ENCODE data around the gene RRAS2. TPM values are rescaled to one million over a fixed set of nuclear protein-coding genes. Genes with fewer than 3 reads are reported as not detected.
A peak's percentile ranks its signal among the peaks of the same experiment; 100 is the strongest.

RRAS2 gene
- total and polyA plus RNA-seq, 10 of the 15 experiments (the other 5 are each of a cell fraction or from before 2014, with no cell fraction given) = 26.9 to 72.4 (median 45.4) TPM

DNA sequence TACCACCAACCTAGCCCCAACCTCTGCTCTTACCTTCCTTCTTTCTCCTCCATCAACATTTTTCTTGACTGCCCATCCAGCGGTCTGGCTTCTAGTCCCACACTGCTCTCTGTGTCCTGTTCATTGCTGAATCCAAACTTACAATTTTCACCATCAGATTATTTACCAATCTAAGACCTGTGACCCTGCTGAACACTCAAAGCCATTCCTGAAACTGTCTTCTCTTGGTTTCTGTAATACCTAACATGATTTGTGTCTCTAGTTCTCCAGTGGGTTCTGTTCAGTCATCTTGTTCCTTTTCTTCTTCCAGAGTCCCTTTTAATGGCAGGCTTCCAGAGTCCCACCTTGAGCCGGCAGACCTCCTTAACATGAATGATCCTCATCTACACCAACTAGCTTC, 24.1 kb downstream of the RRAS2 start:
- no peak overlapping the region for H2AFZ ChIP-seq (ENCODE audit: control insufficient read depth, low read depth, low read length)
- peaks cover 95% of the 10 kb centered on the region for H3K79me2 ChIP-seq (ENCODE audit: control insufficient read depth, insufficient read depth, low read length)
- DNase-seq (ENCODE audit: low read depth, low spot score) (no peak), FAIRE-seq (peak; percentile 65), ATAC-seq (peak; percentile 32)
- H3K36me3 ChIP-seq (ENCODE audit: control insufficient read depth in 2 of 2, insufficient read depth in 2 of 2, low read length in 1 of 2) = no peaks in the 10 kb centered on the region
- TSS peak; percentile 36 for BruUV-seq (replicated peaks)
- peak overlapping the region; percentile 51 for H3K4me3 ChIP-seq
- intact Hi-C loops (cut with micrococcal nuclease; ENCODE audit: unreplicated experiment) = no loop called here
- H3K27ac ChIP-seq (ENCODE audit: control insufficient read depth, insufficient read depth) = peak overlapping the region; percentile 64
- in situ Hi-C loops (cut with MboI) = no loop called here
- H3K9ac ChIP-seq (ENCODE audit: control insufficient read depth, insufficient read depth, low read length) = no peak overlapping the region
- H3K27me3 ChIP-seq (replicated peaks in 1 of 2; ENCODE audit: control insufficient read depth in 2 of 2, insufficient read depth in 2 of 2, low read length in 1 of 2) = no peaks in the 10 kb centered on the region
- WGBS (ENCODE audit: insufficient coverage, insufficient replicate concordance, low lambda C conversion rate, missing lambda C conversion rate) = 33% methylated on average over 2 of the region's 2 CpGs
- ChIA-PET CTCF (interaction anchor here (0.6 to 2.5 kb wide), 5 partner anchors 11 to 981 kb away, joined by 3 to 10 read pairs (median 7); no protein-coding TSS in a partner anchor), POLR2A (interaction anchor here (1.2 kb wide), 1 partner anchor 17 kb away, joined by 4 read pairs; no protein-coding TSS in a partner anchor), SMC1A (ENCODE audit: uncharacterized antibody, unreplicated experiment) (interaction anchor here (0.9 to 4.4 kb wide), 7 partner anchors 10 to 32 kb away, joined by 4 to 43 read pairs (median 8); no protein-coding TSS in a partner anchor), RAD21 (ENCODE audit: unreplicated experiment) (interaction anchor here (1.7 to 2.6 kb wide), 2 partner anchors 10 to 18 kb away, joined by 5 to 6 read pairs; no protein-coding TSS in a partner anchor)
- H3K9me3 ChIP-seq (replicated peaks; ENCODE audit: control insufficient read depth, insufficient read depth, low read length) = peaks cover 20% of the 10 kb centered on the region
- no peak for TF ChIP-seq EED (IDR thresholded peaks at IDR 0.05; ENCODE audit: low read depth)
- TF ChIP-seq, protein P1, sequence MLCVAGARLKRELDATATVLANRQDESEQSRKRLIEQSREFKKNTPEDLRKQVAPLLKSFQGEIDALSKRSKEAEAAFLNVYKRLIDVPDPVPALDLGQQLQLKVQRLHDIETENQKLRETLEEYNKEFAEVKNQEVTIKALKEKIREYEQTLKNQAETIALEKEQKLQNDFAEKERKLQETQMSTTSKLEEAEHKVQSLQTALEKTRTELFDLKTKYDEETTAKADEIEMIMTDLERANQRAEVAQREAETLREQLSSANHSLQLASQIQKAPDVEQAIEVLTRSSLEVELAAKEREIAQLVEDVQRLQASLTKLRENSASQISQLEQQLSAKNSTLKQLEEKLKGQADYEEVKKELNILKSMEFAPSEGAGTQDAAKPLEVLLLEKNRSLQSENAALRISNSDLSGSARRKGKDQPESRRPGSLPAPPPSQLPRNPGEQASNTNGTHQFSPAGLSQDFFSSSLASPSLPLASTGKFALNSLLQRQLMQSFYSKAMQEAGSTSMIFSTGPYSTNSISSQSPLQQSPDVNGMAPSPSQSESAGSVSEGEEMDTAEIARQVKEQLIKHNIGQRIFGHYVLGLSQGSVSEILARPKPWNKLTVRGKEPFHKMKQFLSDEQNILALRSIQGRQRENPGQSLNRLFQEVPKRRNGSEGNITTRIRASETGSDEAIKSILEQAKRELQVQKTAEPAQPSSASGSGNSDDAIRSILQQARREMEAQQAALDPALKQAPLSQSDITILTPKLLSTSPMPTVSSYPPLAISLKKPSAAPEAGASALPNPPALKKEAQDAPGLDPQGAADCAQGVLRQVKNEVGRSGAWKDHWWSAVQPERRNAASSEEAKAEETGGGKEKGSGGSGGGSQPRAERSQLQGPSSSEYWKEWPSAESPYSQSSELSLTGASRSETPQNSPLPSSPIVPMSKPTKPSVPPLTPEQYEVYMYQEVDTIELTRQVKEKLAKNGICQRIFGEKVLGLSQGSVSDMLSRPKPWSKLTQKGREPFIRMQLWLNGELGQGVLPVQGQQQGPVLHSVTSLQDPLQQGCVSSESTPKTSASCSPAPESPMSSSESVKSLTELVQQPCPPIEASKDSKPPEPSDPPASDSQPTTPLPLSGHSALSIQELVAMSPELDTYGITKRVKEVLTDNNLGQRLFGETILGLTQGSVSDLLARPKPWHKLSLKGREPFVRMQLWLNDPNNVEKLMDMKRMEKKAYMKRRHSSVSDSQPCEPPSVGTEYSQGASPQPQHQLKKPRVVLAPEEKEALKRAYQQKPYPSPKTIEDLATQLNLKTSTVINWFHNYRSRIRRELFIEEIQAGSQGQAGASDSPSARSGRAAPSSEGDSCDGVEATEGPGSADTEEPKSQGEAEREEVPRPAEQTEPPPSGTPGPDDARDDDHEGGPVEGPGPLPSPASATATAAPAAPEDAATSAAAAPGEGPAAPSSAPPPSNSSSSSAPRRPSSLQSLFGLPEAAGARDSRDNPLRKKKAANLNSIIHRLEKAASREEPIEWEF (IDR thresholded peaks at IDR 0.05; ENCODE audit: insufficient replicate concordance, low read depth, low read length) = no peak
- TF ChIP-seq, protein P2, sequence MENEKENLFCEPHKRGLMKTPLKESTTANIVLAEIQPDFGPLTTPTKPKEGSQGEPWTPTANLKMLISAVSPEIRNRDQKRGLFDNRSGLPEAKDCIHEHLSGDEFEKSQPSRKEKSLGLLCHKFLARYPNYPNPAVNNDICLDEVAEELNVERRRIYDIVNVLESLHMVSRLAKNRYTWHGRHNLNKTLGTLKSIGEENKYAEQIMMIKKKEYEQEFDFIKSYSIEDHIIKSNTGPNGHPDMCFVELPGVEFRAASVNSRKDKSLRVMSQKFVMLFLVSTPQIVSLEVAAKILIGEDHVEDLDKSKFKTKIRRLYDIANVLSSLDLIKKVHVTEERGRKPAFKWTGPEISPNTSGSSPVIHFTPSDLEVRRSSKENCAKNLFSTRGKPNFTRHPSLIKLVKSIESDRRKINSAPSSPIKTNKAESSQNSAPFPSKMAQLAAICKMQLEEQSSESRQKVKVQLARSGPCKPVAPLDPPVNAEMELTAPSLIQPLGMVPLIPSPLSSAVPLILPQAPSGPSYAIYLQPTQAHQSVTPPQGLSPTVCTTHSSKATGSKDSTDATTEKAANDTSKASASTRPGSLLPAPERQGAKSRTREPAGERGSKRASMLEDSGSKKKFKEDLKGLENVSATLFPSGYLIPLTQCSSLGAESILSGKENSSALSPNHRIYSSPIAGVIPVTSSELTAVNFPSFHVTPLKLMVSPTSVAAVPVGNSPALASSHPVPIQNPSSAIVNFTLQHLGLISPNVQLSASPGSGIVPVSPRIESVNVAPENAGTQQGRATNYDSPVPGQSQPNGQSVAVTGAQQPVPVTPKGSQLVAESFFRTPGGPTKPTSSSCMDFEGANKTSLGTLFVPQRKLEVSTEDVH (IDR thresholded peaks at IDR 0.05; ENCODE audit: low read depth, partially characterized antibody) = no peak
- no peak for TF ChIP-seq SUPT20H (IDR thresholded peaks at IDR 0.05; ENCODE audit: borderline replicate concordance, control insufficient read depth, low read depth, low read length)
- TF ChIP-seq YBX1 (IDR thresholded peaks at IDR 0.05) = no peak
- no peak for TF ChIP-seq RBBP5 (conservative IDR thresholded peaks at IDR 0.05)
- no peak for TF ChIP-seq EGR1 (IDR thresholded peaks at IDR 0.05; ENCODE audit: borderline replicate concordance in 1 of 2, low read depth in 2 of 2, low read length in 2 of 2)
- peaks cover 32% of the 10 kb centered on the region; the same call in 1 of the 2 replicates for H3K4me1 ChIP-seq (ENCODE audit: control insufficient read depth, insufficient read depth, low read length)
- peak overlapping the region; percentile 17 for H3K4me2 ChIP-seq (ENCODE audit: control insufficient read depth, insufficient read depth)
- H4K20me1 ChIP-seq (ENCODE audit: control insufficient read depth, insufficient read depth) = no peaks in the 10 kb centered on the region
